ENCODE measurements around the gene DEUP1.

GRCh38 chr11:93458286-93458685 is 127.7 kb downstream of the DEUP1 start:
- TF ChIP-seq CTCF (IDR thresholded peaks at IDR 0.05) (no peak), POLR2A (IDR thresholded peaks at IDR 0.05) (no peak)

All from uterus (tissue), 2 donors.